ENCODE results near the gene PIP4K2B.

The PIP4K2B gene

GRCh38 chr17:38730526-38731379, 68.6 kb downstream of the PIP4K2B start:
- DNase-seq (peak; percentile 60), ATAC-seq (ENCODE audit: insufficient read depth, low read depth) (peak; percentile 1; the same call in 1 of the 3 replicates)
- peaks cover 38% of the 10 kb centered on the region for H3K36me3 ChIP-seq (ENCODE audit: insufficient read depth, low read length)
- H3K4me1 ChIP-seq (ENCODE audit: insufficient read depth, low read length): peaks cover 79% of the 10 kb centered on the region
- H3K4me3 ChIP-seq (ENCODE audit: low read depth in 1 of 2, low read length in 2 of 2): peak overlapping the region; percentile 50 to 87
- H3K27ac ChIP-seq (ENCODE audit: low read length): peak overlapping the region; percentile 82
- H3K4me2 ChIP-seq (ENCODE audit: insufficient read depth, low read length): peak overlapping the region; percentile 83
- H4K20me1 ChIP-seq (ENCODE audit: insufficient read depth, low read length): peaks cover 27% of the 10 kb centered on the region
- peak overlapping the region; percentile 74 for H3K9ac ChIP-seq (ENCODE audit: low read depth, low read length)
- no peaks in the 10 kb centered on the region for H3K27me3 ChIP-seq (ENCODE audit: insufficient read depth, low read length, poor library complexity)
- H3K9me3 ChIP-seq (ENCODE audit: insufficient read depth, low read length, severe bottlenecking): no peaks in the 10 kb centered on the region
- no peak for TF ChIP-seq EZH2 (IDR thresholded peaks at IDR 0.05; ENCODE audit: borderline replicate concordance, low read depth, low read length, severe bottlenecking)
- TF ChIP-seq CTCF (IDR thresholded peaks at IDR 0.05; ENCODE audit: borderline replicate concordance, extremely low read depth, low read length, poor library complexity, severe bottlenecking): no peak
- H3K79me2 ChIP-seq (ENCODE audit: insufficient read depth, low read length): peaks cover 40% of the 10 kb centered on the region
- peak overlapping the region; percentile 74 for H2AFZ ChIP-seq (ENCODE audit: low read depth, low read length)

- no peaks in the 10 kb centered on the region for H3K9me3 ChIP-seq (ENCODE audit: insufficient read depth, low read length, severe bottlenecking)
- H3K4me1 ChIP-seq (ENCODE audit: insufficient read depth, low read length): peaks cover 82% of the 10 kb centered on the region
- ATAC-seq (ENCODE audit: insufficient read depth, low read depth) (peak; percentile 68), DNase-seq (peak; percentile 88)
- H3K27ac ChIP-seq (ENCODE audit: low read length): peak within 1 kb of the TSS; percentile 98
- H3K4me2 ChIP-seq (ENCODE audit: insufficient read depth, low read length): peak within 1 kb of the TSS; percentile 84
- peaks cover 39% of the 10 kb centered on the region for H3K36me3 ChIP-seq (ENCODE audit: insufficient read depth, low read length)
- H4K20me1 ChIP-seq (ENCODE audit: insufficient read depth, low read length): peaks cover 22% of the 10 kb centered on the region
- H3K27me3 ChIP-seq (ENCODE audit: insufficient read depth, low read length, poor library complexity): no peaks in the 10 kb centered on the region
- peaks cover 40% of the 10 kb centered on the region for H3K79me2 ChIP-seq (ENCODE audit: insufficient read depth, low read length)
- H2AFZ ChIP-seq (ENCODE audit: low read depth, low read length): peak within 1 kb of the TSS; percentile 84
- peak within 1 kb of the TSS; percentile 50 to 87 for H3K4me3 ChIP-seq (ENCODE audit: low read depth in 1 of 2, low read length in 2 of 2)
- H3K9ac ChIP-seq (ENCODE audit: low read depth, low read length): peak within 1 kb of the TSS; percentile 74
- TF ChIP-seq EZH2 (IDR thresholded peaks at IDR 0.05; ENCODE audit: borderline replicate concordance, low read depth, low read length, severe bottlenecking) (no peak), CTCF (IDR thresholded peaks at IDR 0.05; ENCODE audit: borderline replicate concordance, extremely low read depth, low read length, poor library complexity, severe bottlenecking) (peak; percentile 86)
Measured at GRCh38 chr17:38729886-38730525, 69.3 kb downstream of the PIP4K2B start, which contains the start of gene CISD3. CISD3 (plus strand) TSS chr17:38730341; CDS start chr17:38730359, 18 bp downstream.

- Histone ChIP-seq H2AFZ (ENCODE audit: low read depth, low read length) (peak overlapping the region; percentile 84), H3K4me2 (ENCODE audit: insufficient read depth, low read length) (peak overlapping the region; percentile 84), H3K27ac (ENCODE audit: low read length) (peak overlapping the region; percentile 98), H3K9ac (ENCODE audit: low read depth, low read length) (peak overlapping the region; percentile 74), H3K4me3 (ENCODE audit: low read depth in 1 of 2, low read length in 2 of 2) (peak overlapping the region; percentile 24 to 87; a peak in 3 of 4 replicates), H3K27me3 (ENCODE audit: insufficient read depth, low read length, poor library complexity) (no peaks in the 10 kb centered on the region), H3K79me2 (ENCODE audit: insufficient read depth, low read length) (peaks cover 40% of the 10 kb centered on the region), H3K4me1 (ENCODE audit: insufficient read depth, low read length) (peaks cover 87% of the 10 kb centered on the region), H3K9me3 (ENCODE audit: insufficient read depth, low read length, severe bottlenecking) (no peaks in the 10 kb centered on the region), H3K36me3 (ENCODE audit: insufficient read depth, low read length) (peaks cover 45% of the 10 kb centered on the region), H4K20me1 (ENCODE audit: insufficient read depth, low read length) (peaks cover 22% of the 10 kb centered on the region)
- no peak for TF ChIP-seq EZH2 (IDR thresholded peaks at IDR 0.05; ENCODE audit: borderline replicate concordance, low read depth, low read length, severe bottlenecking)
- no peak for TF ChIP-seq CTCF (IDR thresholded peaks at IDR 0.05; ENCODE audit: borderline replicate concordance, extremely low read depth, low read length, poor library complexity, severe bottlenecking)
- ATAC-seq (ENCODE audit: insufficient read depth, low read depth): no peak
- DNase-seq: no peak
Measured at GRCh38 chr17:38729368-38729885, 69.9 kb downstream of the PIP4K2B start.
